ENCODE measurements around the gene SUCNR1. TPM values are rescaled to one million over a fixed set of nuclear protein-coding genes. Genes with fewer than 3 reads are reported as not detected.
A peak's percentile ranks its signal among the peaks of the same experiment; 100 is the strongest.

The SUCNR1 gene
- total RNA-seq, 4 donors from 2014 or later: 0.14 to 0.48 TPM; not detected in 2

DNA sequence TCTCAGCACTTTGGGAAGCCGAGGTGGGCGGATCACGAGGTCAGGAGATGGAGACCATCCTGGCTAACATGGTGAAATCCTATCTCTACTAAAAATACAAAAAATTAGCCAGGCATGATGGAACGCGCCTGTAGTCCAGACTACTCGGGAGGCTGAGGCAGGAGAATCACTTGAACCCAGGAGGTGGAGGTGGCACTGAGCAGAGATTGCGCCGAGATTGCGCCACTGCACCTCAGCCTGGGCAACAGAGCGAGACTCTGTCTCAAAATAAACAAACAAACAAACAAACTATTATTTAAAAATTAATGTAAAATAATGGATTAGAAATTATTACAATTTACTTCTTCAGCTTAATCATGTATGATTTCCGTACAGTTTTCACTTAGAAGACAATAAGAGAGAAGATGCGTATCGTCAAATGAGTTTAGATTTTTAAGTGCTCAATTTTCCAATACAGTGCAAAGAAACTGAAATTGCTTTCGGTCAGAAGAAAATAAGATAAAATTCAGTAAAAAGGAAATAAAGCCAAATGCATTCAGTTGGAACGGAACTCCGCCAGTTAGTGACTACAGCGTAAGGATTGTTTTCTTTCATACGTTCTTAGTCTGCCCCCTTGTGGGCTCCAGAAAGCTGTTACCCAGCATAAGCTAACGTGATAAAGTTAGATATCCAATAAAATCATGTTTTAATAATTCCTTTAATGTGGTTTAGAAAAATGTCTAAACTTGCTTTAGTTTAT lies 34.7 kb upstream of the SUCNR1 start:
- H3K4me3 ChIP-seq: peak overlapping the region in 1 of 4 donors; percentile 17
- H3K27me3 ChIP-seq: no peaks in the 10 kb centered on the region
- no peak for TF ChIP-seq POLR2AphosphoS5 (IDR thresholded peaks at IDR 0.05)
- TF ChIP-seq, protein P1, sequence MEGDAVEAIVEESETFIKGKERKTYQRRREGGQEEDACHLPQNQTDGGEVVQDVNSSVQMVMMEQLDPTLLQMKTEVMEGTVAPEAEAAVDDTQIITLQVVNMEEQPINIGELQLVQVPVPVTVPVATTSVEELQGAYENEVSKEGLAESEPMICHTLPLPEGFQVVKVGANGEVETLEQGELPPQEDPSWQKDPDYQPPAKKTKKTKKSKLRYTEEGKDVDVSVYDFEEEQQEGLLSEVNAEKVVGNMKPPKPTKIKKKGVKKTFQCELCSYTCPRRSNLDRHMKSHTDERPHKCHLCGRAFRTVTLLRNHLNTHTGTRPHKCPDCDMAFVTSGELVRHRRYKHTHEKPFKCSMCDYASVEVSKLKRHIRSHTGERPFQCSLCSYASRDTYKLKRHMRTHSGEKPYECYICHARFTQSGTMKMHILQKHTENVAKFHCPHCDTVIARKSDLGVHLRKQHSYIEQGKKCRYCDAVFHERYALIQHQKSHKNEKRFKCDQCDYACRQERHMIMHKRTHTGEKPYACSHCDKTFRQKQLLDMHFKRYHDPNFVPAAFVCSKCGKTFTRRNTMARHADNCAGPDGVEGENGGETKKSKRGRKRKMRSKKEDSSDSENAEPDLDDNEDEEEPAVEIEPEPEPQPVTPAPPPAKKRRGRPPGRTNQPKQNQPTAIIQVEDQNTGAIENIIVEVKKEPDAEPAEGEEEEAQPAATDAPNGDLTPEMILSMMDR (IDR thresholded peaks at IDR 0.05): peak; percentile 73 to 84 (median 81)
- in situ Hi-C loops (cut with MboI; ENCODE audit: low pct_ligation_motif_present in 1 of 4, low pct_unique_long_range_greater_than_20kb in 1 of 4, low sequenced_read_pairs in 3 of 4) (loop anchor here (5.0 to 10.0 kb wide), 4 partner anchors 394 to 404 kb away; no protein-coding TSS in a partner anchor), intact Hi-C loops (cut with DNase I; ENCODE audit: low total_unique reads) (no loop called here)
- H3K36me3 ChIP-seq: no peaks in the 10 kb centered on the region
- 52 to 55% methylated on average over 19 of the region's 19 CpGs for WGBS, 2 donors (ENCODE audit: low coverage in 1 of 2)
- H3K27ac ChIP-seq: no peak overlapping the region
- H3K9me3 ChIP-seq: no peaks in the 10 kb centered on the region
- DNase-seq: peak; percentile 43
- H3K4me1 ChIP-seq: peaks cover 0 to 23% (median 4%) of the 10 kb centered on the region in 4 donors

DNA sequence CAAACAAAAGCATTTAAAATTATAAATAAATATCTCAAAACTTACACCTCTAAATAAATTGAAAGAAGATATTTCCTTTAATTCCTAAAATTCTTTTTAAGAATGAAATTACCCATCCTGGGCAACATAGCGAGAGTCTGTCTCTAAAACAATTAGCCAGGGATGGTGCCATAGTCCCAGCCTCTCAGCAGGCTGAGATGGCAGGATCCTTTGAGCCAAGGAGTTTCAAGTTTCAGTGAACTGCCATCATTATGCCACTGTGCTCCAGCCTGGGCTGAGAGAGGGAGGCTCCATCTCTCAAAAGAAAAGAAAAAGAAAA lies 34.2 kb upstream of the SUCNR1 start:
- TF ChIP-seq EP300 (IDR thresholded peaks at IDR 0.05; ENCODE audit: low read depth) (no peak), POLR2A (IDR thresholded peaks at IDR 0.05) (no peak)
- TF ChIP-seq, protein P1 (IDR thresholded peaks at IDR 0.05): peak in 1 of 5 experiments; percentile 7
- no peaks in the 10 kb centered on the region for H3K36me3 ChIP-seq
- no peak overlapping the region for H3K4me3 ChIP-seq
- no peaks in the 10 kb centered on the region for H3K9me3 ChIP-seq
- intact Hi-C loops (cut with DNase I; ENCODE audit: low total_unique reads) (no loop called here), in situ Hi-C loops (cut with MboI; ENCODE audit: low pct_ligation_motif_present in 1 of 4, low pct_unique_long_range_greater_than_20kb in 1 of 4, low sequenced_read_pairs in 3 of 4) (loop anchor here (5.0 to 10.0 kb wide), 4 partner anchors 394 to 404 kb away; no protein-coding TSS in a partner anchor)
- H3K27ac ChIP-seq: no peak overlapping the region
- WGBS, 2 donors (ENCODE audit: low coverage in 1 of 2): 67 to 89% methylated on average over 1 of the region's 1 CpG
- peaks cover 0 to 23% (median 4%) of the 10 kb centered on the region in 4 donors for H3K4me1 ChIP-seq
- no peak for DNase-seq
- H3K27me3 ChIP-seq: no peaks in the 10 kb centered on the region

- in situ Hi-C loops (cut with MboI; ENCODE audit: low pct_ligation_motif_present in 1 of 4, low pct_unique_long_range_greater_than_20kb in 1 of 4, low sequenced_read_pairs in 3 of 4): no loop called here
- intact Hi-C loops (cut with DNase I; ENCODE audit: low total_unique reads): no loop called here
- 82 to 90% methylated on average over 6 of the region's 6 CpGs for WGBS, 2 donors (ENCODE audit: low coverage in 1 of 2)
Measured at GRCh38 chr3:151841801-151842200, 31.6 kb upstream of the SUCNR1 start.

GRCh38 chr3:151843275-151843674 lies 30.2 kb upstream of the SUCNR1 start:
- intact Hi-C loops (cut with DNase I; ENCODE audit: low total_unique reads): no loop called here
- in situ Hi-C loops (cut with MboI; ENCODE audit: low pct_ligation_motif_present in 1 of 4, low pct_unique_long_range_greater_than_20kb in 1 of 4, low sequenced_read_pairs in 3 of 4): no loop called here
- Histone ChIP-seq H3K36me3 (no peaks in the 10 kb centered on the region), H3K4me3 (no peak overlapping the region), H3K27ac (no peak overlapping the region), H3K27me3 (no peaks in the 10 kb centered on the region), H3K4me1 (peaks cover 0 to 12% (median 0%) of the 10 kb centered on the region in 4 donors), H3K9me3 (no peaks in the 10 kb centered on the region)
- TF ChIP-seq POLR2A (IDR thresholded peaks at IDR 0.05) (no peak), EP300 (IDR thresholded peaks at IDR 0.05; ENCODE audit: low read depth) (no peak), POLR2AphosphoS5 (IDR thresholded peaks at IDR 0.05) (no peak)
- TF ChIP-seq, protein P1 (IDR thresholded peaks at IDR 0.05): no peak
- WGBS, 2 donors (ENCODE audit: low coverage in 1 of 2): 12% methylated on average over 1 of the region's 1 CpG; no CpG with 5 or more reads in 1 of the 2 donors
- no peak for DNase-seq

More at GRCh38 chr3:151841801-151842200, 31.6 kb upstream of the SUCNR1 start:
- DNase-seq: no peak
- Histone ChIP-seq H3K27ac (no peak overlapping the region), H3K9me3 (no peaks in the 10 kb centered on the region), H3K36me3 (no peaks in the 10 kb centered on the region), H3K4me3 (no peak overlapping the region), H3K27me3 (no peaks in the 10 kb centered on the region), H3K4me1 (peaks cover 0 to 19% (median 4%) of the 10 kb centered on the region in 4 donors)
- TF ChIP-seq EP300 (IDR thresholded peaks at IDR 0.05; ENCODE audit: low read depth) (no peak), POLR2A (IDR thresholded peaks at IDR 0.05) (no peak), POLR2AphosphoS5 (IDR thresholded peaks at IDR 0.05) (no peak)
- TF ChIP-seq, protein P1 (IDR thresholded peaks at IDR 0.05): no peak
